Measurements from ENCODE around the gene NUDC.

Gene NUDC

GRCh38 chr1:26889551-26890466 is 31.7 kb upstream of the NUDC start, which contains the start of gene GPN2:
GPN2 (minus strand) TSS chr1:26890283; CDS start chr1:26890096, 187 bp downstream.
- Histone ChIP-seq H3K36me3 (ENCODE audit: insufficient read depth) (no peaks in the 10 kb centered on the region; the same call in 1 of the 2 replicates), H3K4me3 (IDR thresholded peaks at IDR 0.05; ENCODE audit: insufficient read depth, low read depth, low read length) (peak within 1 kb of the TSS; percentile 89), H4K20me1 (ENCODE audit: insufficient read depth) (no peaks in the 10 kb centered on the region), H3K27me3 (ENCODE audit: insufficient read depth, low read depth) (no peaks in the 10 kb centered on the region), H2AFZ (ENCODE audit: low read depth) (peak within 1 kb of the TSS; percentile 58), H3K27ac (peak within 1 kb of the TSS; percentile 30; the same call in 1 of the 2 replicates), H3K79me2 (ENCODE audit: insufficient read depth, low read depth) (peaks cover 11% of the 10 kb centered on the region; the same call in 1 of the 2 replicates), H3K4me2 (peak within 1 kb of the TSS; percentile 94), H3K9ac (peak within 1 kb of the TSS; percentile 51), H3K4me1 (ENCODE audit: low read depth, poor library complexity, severe bottlenecking) (peaks cover 14% of the 10 kb centered on the region)
- TF ChIP-seq CTCF (conservative IDR thresholded peaks at IDR 0.05; ENCODE audit: low read depth, low read length) = no peak

GRCh38 chr1:26890467-26890796 is 31.1 kb upstream of the NUDC start:
- H3K4me2 ChIP-seq = peak overlapping the region; percentile 94
- H3K27ac ChIP-seq = peak overlapping the region; percentile 30; the same call in 1 of the 2 replicates
- no peaks in the 10 kb centered on the region for H3K27me3 ChIP-seq (ENCODE audit: insufficient read depth, low read depth)
- TF ChIP-seq CTCF (conservative IDR thresholded peaks at IDR 0.05; ENCODE audit: low read depth, low read length) = no peak
- H3K79me2 ChIP-seq (ENCODE audit: insufficient read depth, low read depth) = peaks cover 11% of the 10 kb centered on the region; the same call in 1 of the 2 replicates
- H3K36me3 ChIP-seq (ENCODE audit: insufficient read depth) = no peaks in the 10 kb centered on the region; the same call in 1 of the 2 replicates
- H4K20me1 ChIP-seq (ENCODE audit: insufficient read depth) = no peaks in the 10 kb centered on the region
- peak overlapping the region; percentile 58 for H2AFZ ChIP-seq (ENCODE audit: low read depth)
- peak overlapping the region; percentile 51; the same call in 1 of the 2 replicates for H3K9ac ChIP-seq
- H3K4me3 ChIP-seq (IDR thresholded peaks at IDR 0.05; ENCODE audit: insufficient read depth, low read depth, low read length) = no peak overlapping the region
- H3K4me1 ChIP-seq (ENCODE audit: low read depth, poor library complexity, severe bottlenecking) = peaks cover 14% of the 10 kb centered on the region

- H3K9ac ChIP-seq = no peak overlapping the region
- no peak overlapping the region for H3K4me2 ChIP-seq
Measured at GRCh38 chr1:26894263-26894662, 27.3 kb upstream of the NUDC start.

GRCh38 chr1:26897351-26897750 is 24.2 kb upstream of the NUDC start:
- no peak overlapping the region for H3K9ac ChIP-seq
- no peak overlapping the region for H2AFZ ChIP-seq (ENCODE audit: low read depth)
- H3K4me3 ChIP-seq (IDR thresholded peaks at IDR 0.05; ENCODE audit: insufficient read depth, low read depth, low read length) = no peak overlapping the region
- no peaks in the 10 kb centered on the region for H3K36me3 ChIP-seq (ENCODE audit: insufficient read depth)
- H3K27ac ChIP-seq = no peak overlapping the region
- no peaks in the 10 kb centered on the region for H3K27me3 ChIP-seq (ENCODE audit: insufficient read depth, low read depth)
- H4K20me1 ChIP-seq (ENCODE audit: insufficient read depth) = no peaks in the 10 kb centered on the region
- no peak overlapping the region for H3K4me2 ChIP-seq
- peaks cover 17% of the 10 kb centered on the region for H3K4me1 ChIP-seq (ENCODE audit: low read depth, poor library complexity, severe bottlenecking)
- H3K79me2 ChIP-seq (ENCODE audit: insufficient read depth, low read depth) = peaks cover 15% of the 10 kb centered on the region
- TF ChIP-seq CTCF (conservative IDR thresholded peaks at IDR 0.05; ENCODE audit: low read depth, low read length) = no peak

More at GRCh38 chr1:26894263-26894662, 27.3 kb upstream of the NUDC start:
- Histone ChIP-seq H3K79me2 (ENCODE audit: insufficient read depth, low read depth) (peaks cover 9% of the 10 kb centered on the region), H2AFZ (ENCODE audit: low read depth) (no peak overlapping the region), H3K27ac (no peak overlapping the region), H3K27me3 (ENCODE audit: insufficient read depth, low read depth) (no peaks in the 10 kb centered on the region), H3K36me3 (ENCODE audit: insufficient read depth) (no peaks in the 10 kb centered on the region; the same call in 1 of the 2 replicates), H3K4me3 (IDR thresholded peaks at IDR 0.05; ENCODE audit: insufficient read depth, low read depth, low read length) (no peak overlapping the region), H4K20me1 (ENCODE audit: insufficient read depth) (no peaks in the 10 kb centered on the region), H3K4me1 (ENCODE audit: low read depth, poor library complexity, severe bottlenecking) (peaks cover 19% of the 10 kb centered on the region)
- no peak for TF ChIP-seq CTCF (conservative IDR thresholded peaks at IDR 0.05; ENCODE audit: low read depth, low read length)
